22Rv1 (cell line): Measurements from ENCODE around the gene IQSEC1.

Source experiments
- H3K27ac ChIP-seq: fragments of 450-650 bp; 2 replicates; pipeline ENCODE4 v1.5.1; 2017
- ZFX ChIP-seq: fragments of 450-650 bp; IDR thresholded peaks from 2 replicates; pipeline ENCODE4 v1.6.1; 2017; ENCODE audit warnings: antibody characterized with exemption, borderline replicate concordance
- TF ChIP-seq, protein P1 (sequence below): fragments of 450-650 bp; IDR thresholded peaks from 2 replicates; pipeline ENCODE4 v1.5.1; 2017; ENCODE audit warnings: mild to moderate bottlenecking

IQSEC1 gene

DNA sequence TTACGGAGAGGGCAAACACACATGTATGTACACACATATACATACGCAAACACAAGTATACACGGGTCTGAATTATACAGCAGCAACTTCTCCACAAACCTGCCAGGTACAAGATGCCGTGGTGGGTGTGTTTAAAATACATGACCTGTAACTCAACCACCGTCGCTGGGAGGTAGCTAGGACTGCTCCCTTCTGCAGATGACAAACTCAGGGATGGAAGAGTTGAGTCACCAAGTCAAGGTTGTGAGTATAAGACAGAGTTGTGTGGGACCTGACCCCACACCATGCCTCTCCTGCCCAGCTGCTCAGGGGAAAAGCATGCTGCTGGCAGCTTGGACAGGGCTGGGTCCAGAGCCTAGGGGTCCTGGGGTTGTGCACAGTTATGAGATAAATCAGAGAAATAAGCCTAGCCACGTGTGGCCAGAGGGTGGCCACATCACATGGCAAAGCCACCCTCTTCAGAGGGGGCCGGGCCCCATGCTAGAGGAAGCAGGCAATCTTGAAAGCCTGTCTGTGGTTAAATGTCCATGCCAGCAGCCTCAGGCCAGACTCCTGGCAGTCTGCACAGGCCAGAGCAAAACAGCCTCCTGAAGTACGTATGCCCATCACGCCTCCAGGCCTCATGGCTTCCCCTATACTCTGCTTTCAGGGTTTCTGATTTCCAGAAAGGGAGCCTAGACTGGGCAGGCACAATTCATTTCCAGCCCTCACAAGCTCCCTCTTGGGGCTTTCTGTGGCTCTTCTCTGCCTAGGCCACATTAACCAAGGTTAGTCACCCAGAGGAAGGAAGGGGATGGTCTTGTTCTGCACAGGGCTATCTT lies 124.1 kb downstream of the IQSEC1 start:
- H3K27ac ChIP-seq, result no peak overlapping the region
- no peak for TF ChIP-seq ZFX
- TF ChIP-seq, protein P1, sequence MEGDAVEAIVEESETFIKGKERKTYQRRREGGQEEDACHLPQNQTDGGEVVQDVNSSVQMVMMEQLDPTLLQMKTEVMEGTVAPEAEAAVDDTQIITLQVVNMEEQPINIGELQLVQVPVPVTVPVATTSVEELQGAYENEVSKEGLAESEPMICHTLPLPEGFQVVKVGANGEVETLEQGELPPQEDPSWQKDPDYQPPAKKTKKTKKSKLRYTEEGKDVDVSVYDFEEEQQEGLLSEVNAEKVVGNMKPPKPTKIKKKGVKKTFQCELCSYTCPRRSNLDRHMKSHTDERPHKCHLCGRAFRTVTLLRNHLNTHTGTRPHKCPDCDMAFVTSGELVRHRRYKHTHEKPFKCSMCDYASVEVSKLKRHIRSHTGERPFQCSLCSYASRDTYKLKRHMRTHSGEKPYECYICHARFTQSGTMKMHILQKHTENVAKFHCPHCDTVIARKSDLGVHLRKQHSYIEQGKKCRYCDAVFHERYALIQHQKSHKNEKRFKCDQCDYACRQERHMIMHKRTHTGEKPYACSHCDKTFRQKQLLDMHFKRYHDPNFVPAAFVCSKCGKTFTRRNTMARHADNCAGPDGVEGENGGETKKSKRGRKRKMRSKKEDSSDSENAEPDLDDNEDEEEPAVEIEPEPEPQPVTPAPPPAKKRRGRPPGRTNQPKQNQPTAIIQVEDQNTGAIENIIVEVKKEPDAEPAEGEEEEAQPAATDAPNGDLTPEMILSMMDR, result no peak

DNA sequence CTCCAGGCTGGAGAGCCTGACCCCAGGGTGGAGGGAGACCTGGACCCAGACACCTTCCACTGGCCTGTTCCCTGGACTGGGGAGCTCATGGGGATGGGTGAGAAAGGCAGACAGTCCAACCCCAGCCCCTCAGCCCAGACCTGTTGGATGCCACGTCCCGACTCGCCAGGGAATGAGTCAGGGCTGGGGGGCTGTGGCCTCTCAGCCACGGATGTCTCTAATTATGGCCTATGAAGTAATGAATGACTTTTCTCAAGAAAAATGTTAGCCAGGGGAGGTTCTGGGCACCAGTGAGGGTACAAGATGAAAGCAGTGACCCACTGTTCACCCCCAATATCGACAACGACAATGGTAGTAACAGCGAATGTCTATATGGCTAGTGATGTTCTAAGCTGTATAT lies 124.9 kb downstream of the IQSEC1 start:
- H3K27ac ChIP-seq, result no peak overlapping the region
- TF ChIP-seq, protein P1, result no peak
- no peak for TF ChIP-seq ZFX

DNA sequence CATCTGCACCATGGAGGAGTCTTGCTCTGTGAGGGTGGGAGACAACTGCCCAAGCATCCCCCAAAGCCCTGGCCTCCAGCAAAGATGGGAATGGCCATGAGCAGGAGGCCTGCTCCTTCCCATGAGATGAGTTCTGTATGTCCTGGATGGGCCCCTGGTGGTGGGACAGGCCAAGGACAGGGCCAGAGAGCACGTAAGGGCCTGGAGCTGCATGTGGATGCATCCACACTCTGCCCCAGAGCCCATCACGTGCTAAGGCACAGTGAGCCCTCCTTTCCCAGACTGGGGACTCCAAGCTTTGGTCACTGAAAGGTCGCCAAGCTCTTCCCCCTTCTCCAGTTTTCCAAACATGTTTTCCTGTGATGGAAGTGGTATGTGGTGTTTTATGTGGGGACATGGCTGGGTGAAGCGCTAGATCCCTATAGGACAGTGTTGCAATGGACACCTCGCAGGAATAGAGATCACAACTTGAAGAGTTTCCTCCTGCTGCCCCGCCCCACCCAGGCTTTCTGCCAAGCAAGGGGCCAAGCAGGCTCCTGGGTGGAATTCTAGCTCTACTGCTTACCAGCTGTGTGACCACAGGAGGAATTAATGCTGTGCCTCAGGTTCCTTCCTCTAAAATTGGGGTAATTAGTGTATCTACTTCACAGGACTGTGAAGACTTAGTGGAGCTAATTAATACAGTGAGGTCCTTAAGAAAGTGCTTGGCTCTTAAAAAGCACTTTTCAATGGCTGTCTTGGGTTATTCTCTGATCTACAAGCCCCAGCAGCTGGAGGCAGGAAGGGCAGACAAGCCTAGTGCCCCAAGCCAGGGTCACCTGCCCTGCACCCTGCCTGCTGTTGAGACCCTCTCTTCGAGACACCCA lies 125.5 kb downstream of the IQSEC1 start:
- H3K27ac ChIP-seq, result no peak overlapping the region
- TF ChIP-seq, protein P1, result no peak
- no peak for TF ChIP-seq ZFX

DNA sequence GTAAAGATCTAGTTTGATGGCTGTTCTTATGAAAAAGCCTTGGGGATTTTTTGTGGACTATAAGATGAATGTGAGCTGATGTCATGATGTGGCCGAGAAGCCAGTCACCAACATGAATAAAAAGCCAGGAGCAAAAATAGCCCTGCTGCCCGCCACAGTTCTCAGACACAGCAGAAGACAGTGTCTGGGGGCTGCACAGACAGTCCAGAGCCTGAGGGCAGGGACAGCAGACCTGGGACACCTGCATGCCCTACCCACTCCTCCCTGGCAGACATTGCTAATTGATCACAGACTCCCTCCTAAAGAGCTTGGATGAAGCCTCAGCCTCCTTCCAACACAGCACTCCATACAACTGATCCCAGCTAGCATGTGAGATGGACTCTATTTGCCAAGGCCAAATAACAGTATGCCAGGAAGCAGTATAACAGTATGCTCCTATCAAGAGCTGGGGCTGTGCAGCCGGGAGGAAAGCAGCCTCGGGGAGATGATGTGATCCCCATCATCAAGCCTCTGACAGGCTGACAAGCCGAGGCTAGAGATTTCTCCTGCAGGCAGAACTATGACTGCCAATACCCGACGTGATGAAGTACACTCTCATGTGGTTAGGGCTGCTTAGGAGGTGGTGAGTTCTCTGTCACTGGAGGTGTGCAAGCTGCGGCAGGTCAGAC lies 126.4 kb downstream of the IQSEC1 start:
- no peak overlapping the region for H3K27ac ChIP-seq
- TF ChIP-seq ZFX, result no peak
- TF ChIP-seq, protein P1, result no peak

DNA sequence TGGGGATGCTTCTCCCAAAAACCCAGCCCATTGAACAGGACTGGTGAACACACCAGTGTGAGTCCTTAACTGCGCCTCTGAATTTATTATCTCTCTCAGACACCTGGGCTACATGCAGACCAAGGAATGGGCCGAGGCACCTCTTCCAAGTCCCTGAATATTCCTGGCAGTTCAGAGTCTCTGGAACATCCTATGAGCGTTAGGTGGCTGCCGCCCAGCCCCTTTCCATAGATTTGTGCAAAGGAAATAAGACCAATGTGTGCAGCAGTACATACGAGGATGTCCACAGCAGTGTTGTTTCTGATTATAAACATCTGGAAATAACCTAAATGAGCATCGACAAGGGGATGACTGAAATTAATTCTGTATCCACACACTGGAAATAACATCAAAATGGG lies 127.0 kb downstream of the IQSEC1 start:
- no peak overlapping the region for H3K27ac ChIP-seq
- no peak for TF ChIP-seq ZFX
- TF ChIP-seq, protein P1, result no peak

DNA sequence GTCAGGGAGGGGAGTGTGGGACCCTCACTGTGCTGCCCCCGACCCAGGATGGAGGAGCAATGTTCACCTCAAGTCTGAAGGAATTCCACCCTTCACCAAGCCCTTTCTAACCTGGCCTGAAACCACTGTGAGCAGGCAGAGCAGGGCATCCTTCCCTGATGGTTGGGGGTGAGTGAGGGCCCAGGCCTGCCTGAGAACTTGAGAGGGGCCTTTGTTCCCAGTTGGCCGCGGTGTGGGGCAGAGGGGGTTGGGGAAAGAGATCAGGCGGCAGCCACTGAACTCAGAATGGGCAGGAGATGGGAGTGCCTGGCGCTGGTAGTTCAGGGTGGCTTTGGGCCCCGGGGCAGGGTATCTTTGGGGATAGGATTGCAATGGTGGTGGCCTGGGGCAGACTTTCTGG lies 128.4 kb downstream of the IQSEC1 start:
- no peak overlapping the region for H3K27ac ChIP-seq
- no peak for TF ChIP-seq ZFX
- TF ChIP-seq, protein P1, result no peak
